Suprapubic skin (tissue), 2 donors: ENCODE data around the gene CFH.

Experiments used
- EP300 ChIP-seq: sonication (generic); formaldehyde crosslinking; IDR thresholded peaks from one replicate; pipeline ENCODE4 v1.6.1; 2017; ENCODE audit warnings: antibody characterized with exemption
- POLR2A ChIP-seq, 2 donors: fragments of 450-650 bp; IDR thresholded peaks; one replicate each; pipeline ENCODE4 v1.6.1; 2017; ENCODE audit warnings: antibody characterized with exemption in 2 of 2, mild to moderate bottlenecking in 2 of 2, moderate library complexity in 2 of 2

GRCh38 chr1:196717868-196718267 is 66.0 kb downstream of the CFH start:
- no peak for TF ChIP-seq POLR2A (IDR thresholded peaks at IDR 0.05)
- TF ChIP-seq EP300, result no peak
